C4-2B (cell line): ENCODE results near the gene WDR7.

ENCODE experiments used
- ZFX ChIP-seq: fragments of 450-650 bp; IDR thresholded peaks from 2 replicates; pipeline ENCODE4 v1.6.1; 2017
- TF ChIP-seq, protein P1 (sequence below): fragments of 450-650 bp; conservative IDR thresholded peaks from 2 replicates; pipeline ENCODE4 v1.5.1; 2017; ENCODE audit warnings: mild to moderate bottlenecking

DNA sequence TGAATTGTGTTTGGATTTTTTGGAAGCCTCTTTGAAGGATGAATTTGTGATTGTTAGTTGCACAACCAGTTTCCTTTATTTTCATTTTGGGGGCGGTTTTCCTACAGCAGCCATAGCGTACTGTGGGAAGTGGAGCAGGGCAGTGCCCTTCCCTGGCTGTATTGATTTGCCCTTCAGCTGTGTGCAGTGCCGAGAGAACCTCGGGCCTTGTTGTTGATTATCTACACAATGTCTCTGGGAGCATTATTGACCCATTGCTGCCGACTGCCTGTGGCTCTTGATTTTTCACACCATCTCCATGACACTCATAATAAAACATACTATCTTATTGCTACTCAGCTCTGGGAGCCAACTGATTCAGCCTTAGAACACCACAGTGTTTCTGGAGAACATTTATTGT is 333.6 kb downstream of the WDR7 start:
- TF ChIP-seq, protein P1, sequence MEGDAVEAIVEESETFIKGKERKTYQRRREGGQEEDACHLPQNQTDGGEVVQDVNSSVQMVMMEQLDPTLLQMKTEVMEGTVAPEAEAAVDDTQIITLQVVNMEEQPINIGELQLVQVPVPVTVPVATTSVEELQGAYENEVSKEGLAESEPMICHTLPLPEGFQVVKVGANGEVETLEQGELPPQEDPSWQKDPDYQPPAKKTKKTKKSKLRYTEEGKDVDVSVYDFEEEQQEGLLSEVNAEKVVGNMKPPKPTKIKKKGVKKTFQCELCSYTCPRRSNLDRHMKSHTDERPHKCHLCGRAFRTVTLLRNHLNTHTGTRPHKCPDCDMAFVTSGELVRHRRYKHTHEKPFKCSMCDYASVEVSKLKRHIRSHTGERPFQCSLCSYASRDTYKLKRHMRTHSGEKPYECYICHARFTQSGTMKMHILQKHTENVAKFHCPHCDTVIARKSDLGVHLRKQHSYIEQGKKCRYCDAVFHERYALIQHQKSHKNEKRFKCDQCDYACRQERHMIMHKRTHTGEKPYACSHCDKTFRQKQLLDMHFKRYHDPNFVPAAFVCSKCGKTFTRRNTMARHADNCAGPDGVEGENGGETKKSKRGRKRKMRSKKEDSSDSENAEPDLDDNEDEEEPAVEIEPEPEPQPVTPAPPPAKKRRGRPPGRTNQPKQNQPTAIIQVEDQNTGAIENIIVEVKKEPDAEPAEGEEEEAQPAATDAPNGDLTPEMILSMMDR: no peak
- no peak for TF ChIP-seq ZFX
